Ectodermal cell (in vitro differentiated cells): ENCODE measurements around the gene MCMBP. TPM values are rescaled to one million over a fixed set of nuclear protein-coding genes. Genes with fewer than 3 reads are reported as not detected.
"Not testable (repeated sequence)": the region's sequence is repeated elsewhere in the genome, so short reads cannot be mapped to it uniquely, and the experiment has no call there.

Source experiments
- H3K27ac ChIP-seq: 2 replicates; pipeline ENCODE4 v1.7.0; 2013; ENCODE audit warnings: mild to moderate bottlenecking, low read depth, low read length; ENCODE audit not compliant: insufficient read depth, poor library complexity, severe bottlenecking
- H3K27me3 ChIP-seq: 2 replicates; pipeline ENCODE4 v1.7.0; 2013; ENCODE audit warnings: mild to moderate bottlenecking, low read length; ENCODE audit not compliant: insufficient read depth, control insufficient read depth, poor library complexity, severe bottlenecking
- H3K36me3 ChIP-seq: one replicate; pipeline ENCODE4 v1.7.0; 2013; ENCODE audit warnings: low read length; ENCODE audit not compliant: control insufficient read depth, insufficient read depth
- H3K4me1 ChIP-seq: one replicate; pipeline ENCODE4 v1.7.0; 2013; ENCODE audit warnings: low read length; ENCODE audit not compliant: control insufficient read depth, insufficient read depth
- H3K4me3 ChIP-seq: 2 replicates; pipeline ENCODE4 v1.7.0; 2013; ENCODE audit warnings: low read depth, low read length, control low read depth; ENCODE audit not compliant: insufficient read depth
- H3K9me3 ChIP-seq: 2 replicates; pipeline ENCODE4 v1.7.0; 2013; ENCODE audit warnings: mild to moderate bottlenecking, low read length, moderate library complexity; ENCODE audit not compliant: control insufficient read depth
- WGBS, 2 experiments: methylation state at CpG; one replicate each; pipeline ENCODE4 v1.1.7; 2013; ENCODE audit warnings: missing lambda C conversion rate in 2 of 2; 5-methylcytosine and 5-hydroxymethylcytosine counted together
- polyA plus RNA-seq, 4 experiments: library from polyadenylated mRNA; stranded (reverse); fragments of 50-300 nt; gene quantifications; one replicate each; pipeline ENCODE4 v1.2.3, GENCODE V29; 2013

MCMBP gene, protein sequence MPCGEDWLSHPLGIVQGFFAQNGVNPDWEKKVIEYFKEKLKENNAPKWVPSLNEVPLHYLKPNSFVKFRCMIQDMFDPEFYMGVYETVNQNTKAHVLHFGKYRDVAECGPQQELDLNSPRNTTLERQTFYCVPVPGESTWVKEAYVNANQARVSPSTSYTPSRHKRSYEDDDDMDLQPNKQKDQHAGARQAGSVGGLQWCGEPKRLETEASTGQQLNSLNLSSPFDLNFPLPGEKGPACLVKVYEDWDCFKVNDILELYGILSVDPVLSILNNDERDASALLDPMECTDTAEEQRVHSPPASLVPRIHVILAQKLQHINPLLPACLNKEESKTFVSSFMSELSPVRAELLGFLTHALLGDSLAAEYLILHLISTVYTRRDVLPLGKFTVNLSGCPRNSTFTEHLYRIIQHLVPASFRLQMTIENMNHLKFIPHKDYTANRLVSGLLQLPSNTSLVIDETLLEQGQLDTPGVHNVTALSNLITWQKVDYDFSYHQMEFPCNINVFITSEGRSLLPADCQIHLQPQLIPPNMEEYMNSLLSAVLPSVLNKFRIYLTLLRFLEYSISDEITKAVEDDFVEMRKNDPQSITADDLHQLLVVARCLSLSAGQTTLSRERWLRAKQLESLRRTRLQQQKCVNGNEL
- 78.7 TPM for polyA plus RNA-seq (2013, experiment 1 of 4)
- 86.1 TPM for polyA plus RNA-seq (2013, experiment 2 of 4)
- polyA plus RNA-seq (2013, experiment 3 of 4) = 72.4 TPM
- polyA plus RNA-seq (2013, experiment 4 of 4) = 72.5 TPM

DNA sequence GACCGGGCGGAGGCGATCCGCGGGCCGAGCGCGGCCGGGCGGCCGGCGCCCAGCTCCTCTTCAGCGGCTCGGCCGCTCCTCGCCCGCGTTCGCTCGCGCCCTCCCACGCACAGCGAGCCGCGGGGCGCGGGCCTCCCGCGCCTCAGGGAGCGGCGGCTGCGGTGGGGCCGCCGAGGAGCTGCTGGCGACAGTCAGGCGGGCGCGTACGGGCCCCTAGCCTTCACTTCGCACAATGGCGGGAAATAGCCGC, at the start of gene MCMBP:
TSS of gene MCMBP (minus strand) at position 234 of the 250 bp plus-strand sequence. CDS start 259 bp downstream, outside the sequence.
- H3K9me3 ChIP-seq = no peaks in the 10 kb centered on the region
- peaks cover 5% of the 10 kb centered on the region for H3K27me3 ChIP-seq
- H3K27ac ChIP-seq = no peak within 1 kb of the TSS
- H3K36me3 ChIP-seq = no peaks in the 10 kb centered on the region
- H3K4me1 ChIP-seq = peaks cover 11% of the 10 kb centered on the region
- 0% methylated on average over 42 of the region's 42 CpGs for WGBS, 2 experiments
- H3K4me3 ChIP-seq = peak within 1 kb of the TSS; percentile 87

DNA sequence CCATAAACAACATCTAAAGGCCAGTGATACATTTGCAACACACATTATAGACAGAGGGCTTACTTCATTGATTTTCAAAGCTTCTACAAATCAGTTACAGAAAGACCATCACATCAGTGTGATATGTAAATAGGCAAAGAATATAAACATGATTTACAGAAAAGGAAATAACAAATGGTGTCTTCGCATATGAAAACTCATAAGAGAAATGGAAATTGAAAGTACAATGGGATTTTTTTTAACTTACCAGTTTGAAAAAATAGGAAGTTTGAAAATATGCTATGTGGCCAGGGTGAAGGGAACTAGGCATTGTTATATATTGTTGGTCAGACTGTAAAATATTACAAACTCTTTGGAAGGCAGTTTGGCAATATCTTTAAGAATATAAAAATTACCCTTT, 47.2 kb upstream of the MCMBP start:
- H3K36me3 ChIP-seq = peaks cover 31% of the 10 kb centered on the region
- no peaks in the 10 kb centered on the region for H3K9me3 ChIP-seq
- 96 to 98% methylated on average over 1 of the region's 1 CpG for WGBS, 2 experiments
- H3K4me3 ChIP-seq = no peak overlapping the region
- H3K4me1 ChIP-seq = no peaks in the 10 kb centered on the region
- H3K27ac ChIP-seq = no peak overlapping the region
- H3K27me3 ChIP-seq = no peaks in the 10 kb centered on the region

DNA sequence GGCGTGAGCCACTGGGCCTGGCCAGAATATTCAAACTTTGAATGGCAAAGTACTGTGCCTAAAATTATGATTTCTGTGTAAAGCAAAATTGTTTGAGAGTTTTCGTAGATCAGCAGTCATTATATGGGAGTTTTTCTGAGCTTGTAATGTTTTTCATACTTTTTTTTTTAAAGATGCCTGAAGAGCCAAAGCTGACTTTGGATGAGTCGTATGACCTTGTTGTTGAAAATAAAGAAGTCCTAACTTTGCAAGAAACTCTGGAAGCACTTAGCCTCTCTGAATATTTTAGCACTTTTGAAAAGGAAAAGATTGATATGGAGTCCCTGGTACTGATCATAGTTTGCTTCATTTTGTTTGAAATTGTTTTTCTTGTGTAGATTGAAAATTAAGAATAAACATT, 46.6 kb upstream of the MCMBP start:
- Histone ChIP-seq H3K4me1 (no peaks in the 10 kb centered on the region), H3K36me3 (peaks cover 29% of the 10 kb centered on the region), H3K27me3 (no peaks in the 10 kb centered on the region), H3K4me3 (no peak overlapping the region), H3K9me3 (no peaks in the 10 kb centered on the region), H3K27ac (no peak overlapping the region)
- WGBS, 2 experiments = 91 to 95% methylated on average over 3 of the region's 3 CpGs

DNA sequence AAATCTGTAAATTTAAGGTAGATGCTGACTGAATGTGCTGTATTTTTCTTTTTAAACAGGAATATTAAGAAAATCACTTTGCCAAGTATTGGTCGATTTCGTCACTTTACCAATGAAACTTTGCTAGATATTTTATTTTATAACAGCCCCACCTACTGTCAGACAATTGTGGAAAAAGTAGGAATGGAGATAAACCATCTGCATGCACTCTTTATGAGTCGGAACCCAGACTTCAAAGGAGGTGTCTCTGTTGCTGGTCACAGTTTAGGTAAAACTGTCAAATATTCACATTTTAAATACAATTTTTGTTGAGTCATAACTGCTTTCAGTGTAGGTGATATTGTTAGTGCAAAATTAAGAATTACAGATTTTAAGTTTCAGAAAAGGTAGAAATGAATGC, 45.1 kb upstream of the MCMBP start:
- H3K9me3 ChIP-seq = no peaks in the 10 kb centered on the region
- no peaks in the 10 kb centered on the region for H3K27me3 ChIP-seq
- H3K4me3 ChIP-seq = no peak overlapping the region
- H3K4me1 ChIP-seq = no peaks in the 10 kb centered on the region
- no peak overlapping the region for H3K27ac ChIP-seq
- peaks cover 26% of the 10 kb centered on the region for H3K36me3 ChIP-seq
- 95% methylated on average over 3 of the region's 3 CpGs; no CpG with 5 or more reads in 1 of the 2 experiments for WGBS, 2 experiments

DNA sequence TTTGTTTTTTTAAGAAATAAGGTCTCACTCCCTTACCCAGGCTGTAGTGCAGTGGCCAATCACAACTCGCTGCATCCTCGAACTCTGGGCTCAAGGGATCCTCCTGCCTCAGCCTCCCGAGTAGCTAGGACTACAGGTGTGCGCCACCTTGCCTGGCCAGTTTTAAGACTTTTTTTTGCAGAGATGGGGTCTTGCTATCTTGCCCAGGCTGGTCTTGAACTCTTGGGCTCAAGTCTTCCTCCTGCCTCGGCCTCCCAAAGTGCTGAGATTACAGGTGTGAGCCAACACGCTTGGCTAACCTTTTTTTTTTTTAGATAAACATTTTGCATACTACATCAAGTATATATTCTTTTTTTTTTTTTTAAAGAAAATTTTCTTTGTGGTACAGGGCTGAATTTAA, 38.0 kb upstream of the MCMBP start:
- no peaks in the 10 kb centered on the region for H3K27me3 ChIP-seq
- no peaks in the 10 kb centered on the region for H3K4me1 ChIP-seq
- no peaks in the 10 kb centered on the region for H3K9me3 ChIP-seq
- H3K4me3 ChIP-seq = no peak overlapping the region
- 92 to 96% methylated on average over 6 of the region's 6 CpGs for WGBS, 2 experiments
- H3K27ac ChIP-seq = no peak overlapping the region
- peaks cover 4% of the 10 kb centered on the region for H3K36me3 ChIP-seq

DNA sequence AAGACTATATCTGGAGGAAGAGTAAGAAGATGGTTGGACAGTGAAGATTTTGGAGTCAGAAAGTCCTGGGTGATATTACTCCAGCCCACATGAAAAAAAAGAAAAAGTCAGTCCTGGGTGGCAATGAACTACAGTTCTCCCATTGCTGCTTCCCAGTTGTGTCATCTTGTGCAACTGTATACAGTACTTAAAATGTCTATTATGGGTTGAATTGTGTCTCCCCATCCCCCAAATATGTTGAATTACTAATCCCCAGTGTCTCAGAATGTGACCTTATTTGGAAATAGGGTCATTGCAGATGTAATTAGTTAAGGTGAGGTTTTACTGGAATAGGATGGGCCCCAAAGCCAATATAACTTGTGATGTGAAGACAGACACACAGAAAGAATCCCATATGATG, 35.5 kb upstream of the MCMBP start:
- Histone ChIP-seq H3K4me1 (no peaks in the 10 kb centered on the region), H3K27me3 (no peaks in the 10 kb centered on the region), H3K36me3 (peaks cover 18% of the 10 kb centered on the region), H3K4me3 (no peak overlapping the region), H3K27ac (no peak overlapping the region), H3K9me3 (no peaks in the 10 kb centered on the region)

DNA sequence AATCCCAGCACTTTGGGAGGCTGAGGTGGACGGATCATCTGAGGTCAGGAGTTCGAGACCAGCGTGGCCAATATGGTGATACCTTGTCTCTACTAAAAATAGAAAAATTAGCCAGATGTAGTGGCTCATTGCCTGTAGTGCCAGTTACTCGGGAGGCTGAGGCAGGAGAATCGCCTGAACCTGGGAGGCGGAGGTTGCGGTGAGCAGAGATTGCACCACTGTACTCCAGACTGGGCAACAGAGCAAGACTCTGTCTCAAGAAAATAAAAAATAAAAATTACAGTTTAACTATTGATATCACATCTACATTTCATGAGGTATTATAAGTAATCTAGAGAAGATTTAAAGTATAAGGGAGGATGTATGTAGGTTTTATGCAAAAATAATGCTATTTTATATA, 35.1 kb upstream of the MCMBP start:
- not testable (repeated sequence) for H3K4me1 ChIP-seq, H3K9me3 ChIP-seq, H3K27me3 ChIP-seq, H3K4me3 ChIP-seq, H3K27ac ChIP-seq
- peaks cover 20% of the 10 kb centered on the region for H3K36me3 ChIP-seq
- WGBS, 2 experiments = 93 to 95% methylated on average over 7 of the region's 7 CpGs

DNA sequence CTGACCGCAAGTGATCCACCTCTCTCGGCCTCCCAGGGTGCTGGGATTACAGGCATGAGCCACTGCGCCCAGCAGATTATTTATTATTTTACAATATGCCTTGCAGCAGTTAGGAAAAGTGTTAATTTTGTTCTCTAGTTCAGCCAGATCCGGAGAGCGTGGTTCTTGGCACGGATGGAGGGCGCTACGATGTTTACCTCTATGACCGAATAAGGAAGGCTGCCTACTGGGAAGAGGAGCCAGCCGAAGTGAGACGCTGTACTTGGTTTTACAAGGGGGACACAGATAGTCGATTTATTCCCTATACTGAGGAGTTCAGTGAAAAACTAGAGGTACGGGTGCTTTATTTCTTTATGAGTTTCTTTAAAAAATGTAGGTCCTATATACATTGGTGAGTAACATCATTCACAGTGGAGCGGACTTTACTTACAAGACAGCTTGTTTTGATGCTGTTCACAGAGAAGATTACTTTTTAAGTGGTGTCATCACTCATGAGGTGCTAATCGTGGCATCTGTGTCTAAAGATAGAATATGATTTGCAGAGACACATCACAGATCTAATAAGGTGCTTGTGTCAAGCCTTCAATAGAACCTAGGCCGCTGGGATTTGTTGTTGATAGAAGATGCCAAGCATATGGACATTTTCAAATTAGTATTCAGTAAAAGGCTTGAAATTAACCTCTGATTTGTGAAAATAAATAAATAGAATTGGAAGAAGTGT, 31.5 kb upstream of the MCMBP start:
- H3K4me3 ChIP-seq = no peak overlapping the region
- H3K27ac ChIP-seq = no peak overlapping the region
- H3K27me3 ChIP-seq = no peaks in the 10 kb centered on the region
- WGBS, 2 experiments = 92 to 93% methylated on average over 16 of the region's 16 CpGs
- H3K4me1 ChIP-seq = no peaks in the 10 kb centered on the region
- H3K36me3 ChIP-seq = peaks cover 25% of the 10 kb centered on the region
- H3K9me3 ChIP-seq = no peaks in the 10 kb centered on the region

DNA sequence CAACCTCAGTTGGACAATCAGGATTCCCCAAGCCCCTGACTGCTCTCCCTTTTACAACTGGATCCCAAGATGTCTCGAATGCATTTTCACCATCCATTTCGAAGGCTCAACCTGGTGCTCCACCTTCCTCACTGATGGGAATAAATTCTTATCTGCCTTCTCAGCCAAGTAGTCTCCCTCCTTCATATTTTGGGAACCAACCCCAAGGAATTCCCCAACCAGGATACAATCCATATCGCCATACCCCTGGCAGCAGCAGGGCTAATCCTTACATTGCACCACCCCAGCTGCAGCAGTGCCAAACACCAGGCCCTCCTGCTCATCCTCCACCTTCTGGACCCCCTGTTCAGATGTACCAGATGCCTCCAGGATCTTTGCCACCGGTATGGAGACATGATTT, 25.9 kb upstream of the MCMBP start:
- peaks cover 16% of the 10 kb centered on the region for H3K36me3 ChIP-seq
- no peaks in the 10 kb centered on the region for H3K9me3 ChIP-seq
- no peak overlapping the region for H3K4me3 ChIP-seq
- no peaks in the 10 kb centered on the region for H3K27me3 ChIP-seq
- no peak overlapping the region for H3K27ac ChIP-seq
- 92 to 95% methylated on average over 4 of the region's 4 CpGs for WGBS, 2 experiments
- no peaks in the 10 kb centered on the region for H3K4me1 ChIP-seq
